NOMO-1 (cell line): ENCODE measurements around the gene KCNJ3.

Experiments
- DNase-seq, 2 experiments: peaks; one replicate each; lab custom pipeline; 2025; ENCODE audit not compliant: unreplicated experiment in 2 of 2; lab: John Stamatoyannopoulos, UW

Gene KCNJ3

GRCh38 chr2:154706660-154707059 is 8.2 kb downstream of the KCNJ3 start:
- no peak for DNase-seq

- DNase-seq = no peak
Measured at GRCh38 chr2:154707994-154708575, 9.6 kb downstream of the KCNJ3 start.

GRCh38 chr2:154709215-154709614 is 10.7 kb downstream of the KCNJ3 start:
- no peak for DNase-seq

DNA sequence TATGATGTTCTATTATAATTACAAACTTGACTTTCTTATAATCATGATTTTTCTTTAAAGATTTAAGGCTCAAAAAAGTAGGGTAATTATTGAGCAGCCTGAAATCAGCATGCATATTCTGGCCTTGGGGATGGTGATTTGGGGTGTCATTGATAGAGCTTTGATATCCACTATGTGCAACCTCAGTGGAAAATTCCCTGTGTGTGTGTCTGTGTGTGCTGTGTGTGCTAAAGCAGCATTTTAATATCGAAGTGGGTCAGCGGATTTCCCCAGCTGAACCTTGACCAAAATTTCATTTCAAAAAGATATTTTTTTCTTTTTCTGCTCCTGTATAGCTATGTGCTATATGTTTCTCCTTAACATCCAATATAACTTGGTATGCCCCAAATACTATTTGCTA is 11.6 kb downstream of the KCNJ3 start:
- no peak for DNase-seq

DNA sequence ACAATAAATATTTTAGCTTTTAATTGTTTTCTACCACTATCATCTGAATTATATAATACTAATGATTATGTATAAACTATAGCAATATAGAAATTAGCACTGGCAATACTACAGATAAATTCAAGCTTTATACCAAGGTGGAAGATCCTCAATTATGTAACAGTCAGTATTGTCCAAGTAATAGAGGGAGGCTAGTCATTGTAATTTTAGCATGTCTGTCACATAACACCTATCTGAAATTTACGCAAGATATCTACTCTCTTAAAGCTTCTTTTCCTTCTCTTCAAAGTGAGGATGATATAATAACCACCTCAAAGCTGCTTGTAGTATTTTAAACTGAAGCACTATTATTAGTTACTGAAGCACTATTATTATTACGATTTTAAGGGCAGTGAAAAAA is 12.2 kb downstream of the KCNJ3 start:
- no peak for DNase-seq

DNA sequence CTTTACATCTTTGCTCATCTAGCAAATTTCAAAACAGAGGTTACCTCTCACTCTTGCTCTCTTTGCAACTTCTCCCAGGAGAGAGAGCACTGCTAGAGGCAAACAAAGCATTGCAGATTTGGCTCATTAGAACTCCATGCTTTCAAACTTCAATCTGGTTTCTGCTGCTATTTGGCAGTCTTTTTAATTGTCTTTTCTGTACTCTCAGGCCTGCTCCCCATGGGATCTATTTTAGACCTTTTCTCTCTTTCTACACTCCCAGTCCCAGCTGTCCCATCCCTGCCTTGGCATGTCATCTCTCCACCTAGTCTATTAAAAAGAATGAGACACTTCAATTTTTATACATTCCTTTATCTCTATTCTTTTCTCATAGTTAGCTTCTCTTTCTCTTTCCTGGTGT is 15.2 kb downstream of the KCNJ3 start:
- no peak for DNase-seq

DNA sequence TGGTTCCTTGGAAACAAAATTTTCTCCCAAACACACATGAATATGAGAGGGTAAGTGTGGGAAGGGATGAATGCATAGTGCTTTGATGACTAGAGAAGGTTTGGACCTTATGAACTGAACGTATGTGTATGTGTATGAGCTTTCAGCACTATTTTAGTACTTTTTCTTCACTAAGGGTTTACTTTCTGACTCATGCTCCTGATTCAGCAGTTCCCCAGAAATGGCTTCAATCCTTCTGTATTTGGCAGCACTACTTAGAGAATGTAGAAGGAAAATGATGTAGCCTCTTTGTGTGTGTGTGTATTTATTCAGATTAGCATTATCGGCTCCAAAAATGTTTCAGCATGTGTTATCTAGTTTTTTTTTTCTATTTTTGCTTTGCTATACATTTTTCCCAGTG is 22.2 kb downstream of the KCNJ3 start:
- no peak for DNase-seq

DNA sequence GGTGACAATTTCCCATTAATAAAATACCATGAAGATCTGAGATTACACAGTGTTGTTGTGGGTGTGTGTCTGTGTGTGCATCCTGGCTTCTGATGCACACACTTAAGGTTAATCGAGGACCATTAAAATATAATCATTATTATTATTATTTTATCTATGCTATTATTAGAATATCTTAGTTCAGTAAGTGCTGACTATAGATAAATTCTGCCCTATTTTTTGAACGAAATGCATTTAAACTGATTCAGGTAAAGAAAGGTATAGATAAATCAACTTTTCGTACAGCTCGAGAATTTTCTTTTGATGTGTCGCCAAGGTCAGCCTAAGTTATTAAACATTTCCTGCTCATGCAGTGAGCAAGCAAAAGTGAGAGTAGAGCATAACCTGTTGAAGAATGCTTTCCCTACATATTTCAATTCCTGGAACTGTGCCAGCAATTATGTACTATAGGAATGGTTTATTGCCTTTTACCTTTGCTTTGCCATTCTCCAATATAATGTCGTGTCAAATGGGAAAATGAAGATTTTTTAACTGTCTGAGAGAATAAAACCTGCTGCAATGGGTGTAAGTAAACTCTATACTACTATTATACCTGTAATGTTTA is 25.8 kb downstream of the KCNJ3 start:
- no peak for DNase-seq

DNA sequence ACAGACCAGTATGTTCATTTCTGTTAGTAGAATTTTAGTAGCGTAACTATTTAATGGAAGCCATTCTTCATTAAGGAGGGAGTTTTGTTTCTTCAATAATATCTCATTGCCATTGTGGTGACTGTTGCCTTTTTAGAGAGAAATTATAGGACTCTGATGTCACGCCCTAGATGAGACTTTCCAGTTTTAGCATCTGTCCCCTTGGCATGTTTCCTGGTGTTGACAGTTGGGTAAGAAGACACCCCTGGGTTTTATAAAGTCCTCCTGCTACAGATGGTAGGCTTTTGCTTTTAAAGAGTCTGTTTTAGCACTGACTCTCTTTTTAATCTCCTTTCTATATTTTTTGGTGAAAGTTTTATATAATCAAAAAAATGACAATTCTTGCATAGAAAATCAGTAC is 41.9 kb downstream of the KCNJ3 start:
- DNase-seq = no peak

GRCh38 chr2:154758871-154759270 is 60.4 kb downstream of the KCNJ3 start:
- DNase-seq = no peak

GRCh38 chr2:154762638-154763037 is 64.1 kb downstream of the KCNJ3 start:
- DNase-seq = no peak

- DNase-seq = no peak
Measured at GRCh38 chr2:154771664-154772284, 73.3 kb downstream of the KCNJ3 start.

DNA sequence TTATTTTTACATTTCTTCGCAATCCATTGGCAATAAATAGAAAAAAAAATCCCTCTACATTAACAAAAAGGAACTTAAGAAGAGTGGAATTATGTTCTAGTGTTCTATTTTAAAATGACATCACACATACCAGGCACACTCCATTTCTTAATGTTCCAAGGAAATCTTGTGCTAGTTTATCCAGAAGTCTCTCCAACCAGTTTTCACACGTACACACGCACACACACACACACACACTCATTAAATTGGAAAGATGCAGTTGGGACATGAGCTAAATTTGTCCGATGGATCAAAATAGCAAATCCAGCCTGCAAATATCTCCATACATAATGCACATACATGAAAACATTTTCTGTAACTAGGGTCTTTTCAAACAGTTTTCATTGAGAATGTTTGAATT is 78.3 kb downstream of the KCNJ3 start:
- no peak for DNase-seq

DNA sequence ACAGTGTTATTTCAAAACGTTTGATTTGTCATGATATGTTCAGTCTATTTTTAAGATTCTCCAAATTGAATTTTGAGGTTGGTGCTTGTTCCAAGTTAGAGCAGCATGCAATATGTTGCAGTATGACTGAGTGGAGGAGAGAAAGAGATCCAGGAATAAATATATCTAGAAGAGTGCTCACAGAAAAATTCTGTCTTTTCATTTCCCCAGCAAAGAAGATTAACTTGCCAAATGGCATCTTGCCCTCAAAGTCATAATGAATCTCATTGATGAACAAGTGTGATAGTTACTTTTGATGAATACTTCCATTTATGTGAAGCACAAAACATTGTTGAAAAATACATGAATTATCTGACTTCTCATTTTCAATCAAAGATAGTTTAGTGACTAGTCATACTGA is 95.9 kb downstream of the KCNJ3 start:
- DNase-seq = no peak

DNA sequence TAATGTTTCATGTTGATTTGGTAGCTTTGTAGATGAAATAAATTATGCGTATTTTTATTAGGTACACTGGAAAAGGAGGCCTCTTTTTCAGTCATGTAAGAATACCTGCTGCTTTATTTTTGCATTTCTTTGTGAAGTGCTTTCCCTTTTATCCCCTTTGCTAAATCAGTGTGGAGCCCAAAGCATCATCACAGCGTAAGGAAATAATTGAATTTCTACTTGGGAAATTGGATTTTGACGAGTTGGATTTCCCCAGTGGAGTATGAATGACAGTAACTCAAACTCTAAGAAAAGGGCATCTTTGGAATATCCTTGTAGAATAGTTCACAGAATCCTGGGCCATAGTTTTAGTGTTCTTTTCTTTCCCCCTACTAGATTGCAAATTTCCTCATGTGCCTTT is 97.2 kb downstream of the KCNJ3 start:
- no peak for DNase-seq

DNA sequence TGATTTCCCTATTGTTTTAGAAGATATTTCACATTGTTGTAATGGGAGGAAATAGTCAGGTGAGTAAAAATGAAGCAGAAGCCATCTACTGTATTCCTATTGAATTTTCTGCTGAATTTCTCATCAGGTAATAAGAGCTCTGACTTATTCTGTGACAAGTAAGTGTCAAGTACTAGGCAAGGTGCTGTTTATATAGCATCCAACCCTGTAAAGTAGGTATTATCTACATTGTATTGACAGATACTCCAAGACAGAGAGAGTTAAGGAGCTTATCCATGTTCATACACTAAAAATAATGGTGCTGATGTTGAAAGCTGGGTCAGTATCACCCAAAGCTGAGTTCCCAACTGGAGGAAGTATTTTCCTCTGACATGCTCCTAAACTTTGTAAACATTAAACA is 106.0 kb downstream of the KCNJ3 start:
- no peak for DNase-seq

- no peak for DNase-seq
Measured at GRCh38 chr2:154813636-154814035, 115.1 kb downstream of the KCNJ3 start.

- DNase-seq = no peak
Measured at GRCh38 chr2:154814856-154815255, 116.4 kb downstream of the KCNJ3 start.

DNA sequence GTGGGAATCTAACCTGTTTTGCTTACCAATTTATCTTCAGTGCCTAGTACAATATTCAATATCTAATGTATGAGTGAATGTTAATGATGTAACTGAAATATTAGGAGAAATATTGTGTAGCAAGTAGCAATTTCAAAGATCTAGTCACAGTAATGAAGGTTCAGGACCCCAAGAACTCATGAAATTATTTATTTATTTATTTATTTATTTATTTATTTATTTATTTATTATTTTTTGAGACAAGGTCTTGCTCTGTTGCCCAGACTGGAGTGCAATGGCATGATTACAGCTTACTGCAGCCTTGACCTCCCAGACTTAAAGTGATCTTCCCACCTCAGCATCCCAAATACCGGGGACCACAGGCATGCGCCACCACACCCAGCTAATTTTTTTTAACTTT is 126.9 kb downstream of the KCNJ3 start:
- no peak for DNase-seq

GRCh38 chr2:154826827-154827226 is 128.3 kb downstream of the KCNJ3 start:
- DNase-seq = no peak

DNA sequence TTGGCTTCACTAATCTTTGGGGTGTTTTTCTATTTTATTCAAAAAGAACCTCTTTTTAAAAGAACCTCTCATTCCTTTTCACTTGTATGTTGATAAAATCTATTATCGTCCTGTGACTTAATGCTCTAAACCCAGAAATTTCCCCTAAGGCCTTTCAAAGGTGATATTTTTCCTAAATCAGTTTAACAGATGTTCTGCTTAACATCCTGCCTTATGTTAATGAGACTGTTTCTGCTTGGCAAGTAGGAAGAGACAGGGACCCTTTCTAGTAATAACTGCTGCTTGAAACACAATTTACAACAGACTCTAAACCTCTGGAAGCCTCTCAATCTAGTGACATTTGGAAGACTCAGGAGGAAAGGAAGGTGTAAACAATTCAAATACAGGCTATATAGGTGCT is 128.8 kb downstream of the KCNJ3 start:
- DNase-seq = no peak

DNA sequence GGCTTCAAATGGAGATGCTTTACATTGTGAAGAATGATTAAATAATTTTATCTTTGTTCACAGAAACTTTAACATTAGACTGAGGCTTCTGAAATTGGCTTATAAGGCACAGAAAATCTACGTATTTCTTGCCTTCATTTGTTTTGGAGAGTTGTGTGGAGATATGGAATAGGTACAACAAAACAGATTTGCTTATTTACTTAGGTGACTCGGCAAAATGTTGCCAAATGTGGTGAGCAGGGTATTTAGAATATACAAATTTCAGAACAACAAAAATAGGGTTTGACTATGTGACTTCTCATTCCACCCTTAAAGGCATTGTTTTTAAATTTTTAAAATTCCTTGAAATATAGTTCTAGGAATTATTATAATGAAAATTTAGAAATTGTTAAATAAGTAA is 134.2 kb downstream of the KCNJ3 start:
- no peak for DNase-seq

DNA sequence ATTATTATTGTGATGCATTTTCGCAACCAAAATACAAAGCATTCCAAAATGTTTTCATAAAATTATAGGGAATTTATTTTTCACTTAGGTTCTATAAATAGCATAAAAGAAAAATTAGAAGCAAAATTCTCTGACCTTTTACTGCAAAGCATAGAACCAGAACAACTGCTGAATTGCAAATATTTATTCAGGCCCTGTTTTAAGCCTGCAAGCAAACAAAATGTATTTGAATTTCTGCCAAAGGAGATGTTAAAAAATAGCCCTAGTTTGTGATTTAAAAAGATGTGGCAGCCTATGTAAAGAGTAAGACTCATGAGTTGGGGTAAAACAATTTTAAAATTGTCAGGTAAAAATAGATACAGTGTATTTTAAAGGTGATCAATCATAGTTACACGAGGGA is 138.1 kb downstream of the KCNJ3 start:
- DNase-seq = no peak
